ENCODE measurements around the gene TBX1. TPM values are rescaled to one million over a fixed set of nuclear protein-coding genes. Genes with fewer than 3 reads are reported as not detected.

TBX1 gene
- total RNA-seq, 1 donor from 2014 or later = 0.29 TPM

DNA sequence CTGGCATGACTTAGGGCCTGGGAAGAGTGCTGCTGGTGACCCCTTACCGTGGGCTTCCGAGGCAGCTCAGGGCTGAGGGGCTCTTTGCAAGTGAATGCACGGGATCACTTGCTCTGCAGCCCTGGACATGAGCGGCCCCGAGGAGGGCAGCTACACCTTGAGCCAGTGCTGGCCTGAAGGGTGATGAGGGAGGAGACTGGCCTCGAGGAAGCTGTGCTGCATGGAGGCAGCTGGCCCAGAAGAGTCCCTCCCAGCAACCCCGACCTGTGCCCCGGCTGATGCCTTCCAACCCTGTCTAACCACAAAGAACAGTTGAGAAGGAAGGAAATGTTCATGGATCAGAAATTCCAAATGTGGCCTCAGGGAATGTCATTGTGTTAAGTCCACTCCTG lies 45.2 kb downstream of the TBX1 start:
- H3K9me3 Mint-ChIP-seq = no peaks in the 10 kb centered on the region
- H3K27ac Mint-ChIP-seq = no peak overlapping the region
- no peak overlapping the region for H3K4me3 Mint-ChIP-seq
- H3K36me3 Mint-ChIP-seq (ENCODE audit: low read depth) = no peaks in the 10 kb centered on the region
- intact Hi-C loops (cut with micrococcal nuclease) = no loop called here
- no peaks in the 10 kb centered on the region for H3K27me3 Mint-ChIP-seq (ENCODE audit: insufficient read depth)
- H3K4me1 Mint-ChIP-seq (ENCODE audit: low read depth) = no peaks in the 10 kb centered on the region
- no peak for DNase-seq (ENCODE audit: low spot score)

- Mint-ChIP-seq H3K4me1 (ENCODE audit: low read depth) (no peaks in the 10 kb centered on the region), H3K27ac (no peak overlapping the region), H3K4me3 (no peak overlapping the region), H3K36me3 (ENCODE audit: low read depth) (no peaks in the 10 kb centered on the region), H3K9me3 (no peaks in the 10 kb centered on the region), H3K27me3 (ENCODE audit: insufficient read depth) (no peaks in the 10 kb centered on the region)
- DNase-seq (ENCODE audit: low spot score) = no peak
- intact Hi-C loops (cut with micrococcal nuclease) = no loop called here
Measured at GRCh38 chr22:19806213-19807160, 45.9 kb downstream of the TBX1 start.

- no peak for DNase-seq (ENCODE audit: low spot score)
- Mint-ChIP-seq H3K27ac (no peak overlapping the region), H3K4me3 (no peak overlapping the region), H3K27me3 (ENCODE audit: insufficient read depth) (no peaks in the 10 kb centered on the region), H3K9me3 (no peaks in the 10 kb centered on the region), H3K4me1 (ENCODE audit: low read depth) (no peaks in the 10 kb centered on the region), H3K36me3 (ENCODE audit: low read depth) (no peaks in the 10 kb centered on the region)
- intact Hi-C loops (cut with micrococcal nuclease) = no loop called here
Measured at GRCh38 chr22:19807161-19807913, 46.8 kb downstream of the TBX1 start.

GRCh38 chr22:19807914-19808872 lies 47.6 kb downstream of the TBX1 start:
- Mint-ChIP-seq H3K27ac (no peak overlapping the region), H3K4me3 (no peak overlapping the region), H3K9me3 (no peaks in the 10 kb centered on the region), H3K4me1 (ENCODE audit: low read depth) (no peaks in the 10 kb centered on the region), H3K36me3 (ENCODE audit: low read depth) (no peaks in the 10 kb centered on the region), H3K27me3 (ENCODE audit: insufficient read depth) (no peaks in the 10 kb centered on the region)
- intact Hi-C loops (cut with micrococcal nuclease) = no loop called here
- DNase-seq (ENCODE audit: low spot score) = no peak

DNA sequence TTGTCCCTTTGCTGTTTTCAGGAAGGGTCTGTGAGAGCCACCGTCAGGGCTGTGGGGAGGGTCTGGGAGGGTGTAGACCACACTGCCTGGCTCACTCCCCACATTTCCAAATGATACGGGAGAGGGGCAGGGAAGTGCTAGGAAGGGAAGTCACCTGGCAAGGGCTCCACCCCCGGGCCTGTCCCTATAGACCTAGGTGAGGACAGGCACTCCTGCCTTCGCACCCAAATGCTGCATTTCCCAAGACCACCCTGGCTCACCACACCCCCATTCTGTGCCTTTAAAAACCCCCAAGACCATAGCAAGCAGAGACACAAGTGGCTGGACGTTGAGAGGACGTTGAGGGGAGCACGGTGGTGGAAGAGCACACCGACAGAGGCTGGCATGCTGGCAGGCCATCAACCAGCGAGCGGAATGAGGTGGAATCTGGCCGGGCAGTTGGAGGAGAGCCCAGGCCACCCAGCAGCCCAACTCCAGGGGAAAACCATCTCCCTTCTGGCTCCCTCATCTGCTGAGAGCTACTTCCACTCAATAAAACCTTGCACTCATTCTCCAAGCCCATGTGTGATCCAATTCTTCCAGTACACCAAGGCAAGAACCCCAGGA lies 48.4 kb downstream of the TBX1 start:
- no peaks in the 10 kb centered on the region for H3K27me3 Mint-ChIP-seq (ENCODE audit: insufficient read depth)
- no peak overlapping the region for H3K4me3 Mint-ChIP-seq
- H3K36me3 Mint-ChIP-seq (ENCODE audit: low read depth) = no peaks in the 10 kb centered on the region
- no peaks in the 10 kb centered on the region for H3K9me3 Mint-ChIP-seq
- H3K27ac Mint-ChIP-seq = no peak overlapping the region
- H3K4me1 Mint-ChIP-seq (ENCODE audit: low read depth) = no peaks in the 10 kb centered on the region
- intact Hi-C loops (cut with micrococcal nuclease) = no loop called here
- no peak for DNase-seq (ENCODE audit: low spot score)

GRCh38 chr22:19809741-19810140 lies 49.2 kb downstream of the TBX1 start:
- H3K4me1 Mint-ChIP-seq (ENCODE audit: low read depth) = no peaks in the 10 kb centered on the region
- H3K36me3 Mint-ChIP-seq (ENCODE audit: low read depth) = no peaks in the 10 kb centered on the region
- intact Hi-C loops (cut with micrococcal nuclease) = no loop called here
- DNase-seq (ENCODE audit: low spot score) = no peak
- H3K27ac Mint-ChIP-seq = no peak overlapping the region
- no peak overlapping the region for H3K4me3 Mint-ChIP-seq
- H3K27me3 Mint-ChIP-seq (ENCODE audit: insufficient read depth) = no peaks in the 10 kb centered on the region
- no peaks in the 10 kb centered on the region for H3K9me3 Mint-ChIP-seq

GRCh38 chr22:19810381-19811201 lies 50.0 kb downstream of the TBX1 start:
- intact Hi-C loops (cut with micrococcal nuclease) = no loop called here
- Mint-ChIP-seq H3K36me3 (ENCODE audit: low read depth) (no peaks in the 10 kb centered on the region), H3K27me3 (ENCODE audit: insufficient read depth) (no peaks in the 10 kb centered on the region), H3K27ac (no peak overlapping the region), H3K4me3 (no peak overlapping the region), H3K9me3 (no peaks in the 10 kb centered on the region), H3K4me1 (ENCODE audit: low read depth) (no peaks in the 10 kb centered on the region)
- no peak for DNase-seq (ENCODE audit: low spot score)

DNA sequence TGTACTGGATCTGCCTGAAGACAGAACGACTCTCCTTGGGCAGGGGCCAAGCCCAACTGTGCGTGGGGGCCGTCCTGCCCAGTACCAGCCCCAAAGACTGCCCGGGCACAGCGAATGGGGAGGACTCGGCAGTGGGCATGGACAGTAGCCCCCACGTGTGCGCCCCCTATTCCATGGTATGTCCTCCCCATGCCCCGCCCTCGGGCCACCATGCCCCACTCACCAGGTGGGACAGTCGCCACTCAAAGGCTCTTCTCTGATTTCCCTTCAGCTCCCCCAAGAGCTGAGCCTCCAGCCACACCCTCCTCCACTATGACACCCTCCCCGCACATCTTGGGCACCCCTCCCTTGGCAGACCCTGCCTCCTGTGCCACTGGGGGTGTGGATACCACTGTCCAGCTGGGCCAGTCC lies 50.6 kb downstream of the TBX1 start:
- no peak overlapping the region for H3K4me3 Mint-ChIP-seq
- intact Hi-C loops (cut with micrococcal nuclease) = no loop called here
- no peaks in the 10 kb centered on the region for H3K27me3 Mint-ChIP-seq (ENCODE audit: insufficient read depth)
- no peaks in the 10 kb centered on the region for H3K4me1 Mint-ChIP-seq (ENCODE audit: low read depth)
- no peaks in the 10 kb centered on the region for H3K36me3 Mint-ChIP-seq (ENCODE audit: low read depth)
- no peak overlapping the region for H3K27ac Mint-ChIP-seq
- no peak for DNase-seq (ENCODE audit: low spot score)
- no peaks in the 10 kb centered on the region for H3K9me3 Mint-ChIP-seq

- H3K4me1 Mint-ChIP-seq (ENCODE audit: low read depth) = no peaks in the 10 kb centered on the region
- no peak overlapping the region for H3K4me3 Mint-ChIP-seq
- no peaks in the 10 kb centered on the region for H3K36me3 Mint-ChIP-seq (ENCODE audit: low read depth)
- H3K9me3 Mint-ChIP-seq = no peaks in the 10 kb centered on the region
- H3K27me3 Mint-ChIP-seq (ENCODE audit: insufficient read depth) = no peaks in the 10 kb centered on the region
- no peak overlapping the region for H3K27ac Mint-ChIP-seq
- intact Hi-C loops (cut with micrococcal nuclease) = no loop called here
- no peak for DNase-seq (ENCODE audit: low spot score)
Measured at GRCh38 chr22:19811811-19812771, 51.5 kb downstream of the TBX1 start.

DNA sequence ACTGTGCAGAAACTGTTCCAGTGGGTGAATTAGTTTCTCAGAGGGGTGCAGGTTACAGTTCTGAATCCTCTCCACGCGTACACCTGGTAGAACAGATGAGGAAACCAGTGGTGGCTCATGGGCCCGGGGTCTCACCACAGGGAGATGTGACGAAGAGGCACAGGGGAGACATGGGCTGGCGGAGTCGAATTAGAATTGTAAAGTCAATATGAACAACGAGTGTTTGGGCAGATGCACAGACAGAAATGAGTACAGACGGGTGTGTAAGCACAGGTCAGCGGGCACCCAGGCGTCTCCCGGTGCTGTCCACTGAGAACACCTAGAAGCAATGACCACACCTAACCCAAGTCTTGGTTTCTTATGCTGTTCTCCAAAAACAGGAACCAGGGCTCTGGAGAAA lies 52.3 kb downstream of the TBX1 start:
- no peak for DNase-seq (ENCODE audit: low spot score)
- no peaks in the 10 kb centered on the region for H3K36me3 Mint-ChIP-seq (ENCODE audit: low read depth)
- H3K4me1 Mint-ChIP-seq (ENCODE audit: low read depth) = no peaks in the 10 kb centered on the region
- intact Hi-C loops (cut with micrococcal nuclease) = no loop called here
- H3K27ac Mint-ChIP-seq = no peak overlapping the region
- H3K27me3 Mint-ChIP-seq (ENCODE audit: insufficient read depth) = no peaks in the 10 kb centered on the region
- H3K4me3 Mint-ChIP-seq = no peak overlapping the region
- H3K9me3 Mint-ChIP-seq = no peaks in the 10 kb centered on the region

- no peak for DNase-seq (ENCODE audit: low spot score)
- H3K4me1 Mint-ChIP-seq (ENCODE audit: low read depth) = no peaks in the 10 kb centered on the region
- H3K27ac Mint-ChIP-seq = no peak overlapping the region
- no peaks in the 10 kb centered on the region for H3K36me3 Mint-ChIP-seq (ENCODE audit: low read depth)
- intact Hi-C loops (cut with micrococcal nuclease) = no loop called here
- no peaks in the 10 kb centered on the region for H3K9me3 Mint-ChIP-seq
- H3K4me3 Mint-ChIP-seq = no peak overlapping the region
- no peaks in the 10 kb centered on the region for H3K27me3 Mint-ChIP-seq (ENCODE audit: insufficient read depth)
Measured at GRCh38 chr22:19814428-19814827, 53.9 kb downstream of the TBX1 start.

Data from activated T-helper 1 cell treated with anti-CD3 and anti-CD28 coated beads, Interleukin-12 subunit alpha, Interleukin-12 subunit beta, Interleukin-2, Interleukin-4 antibody, amounts not matched to agents 30 ng/mL and 10 ng/mL and 1 ng/mL, durations not matched to agents 14 hours and 24 hours and 36 hours (primary cell).